Measurements from ENCODE around the gene TRERF1.
"Not testable (repeated sequence)": the region's sequence is repeated elsewhere in the genome, so short reads cannot be mapped to it uniquely, and the experiment has no call there.

The TRERF1 gene

GRCh38 chr6:42468273-42468672 lies 16.5 kb upstream of the TRERF1 start:
- ATAC-seq, result no peak
- no peak for TF ChIP-seq ISL1 (CRISPR knock-in tag; IDR thresholded peaks at IDR 0.05)
- TF ChIP-seq ZNF565 (CRISPR knock-in tag; conservative IDR thresholded peaks at IDR 0.05; ENCODE audit: low read depth), result no peak
- TF ChIP-seq OSR1 (CRISPR knock-in tag; IDR thresholded peaks at IDR 0.05), result no peak
- TF ChIP-seq POU6F1 (CRISPR knock-in tag; IDR thresholded peaks at IDR 0.05; ENCODE audit: borderline replicate concordance, low read depth), result no peak

GRCh38 chr6:42467651-42468050 lies 15.9 kb upstream of the TRERF1 start:
- TF ChIP-seq ZFP3 (CRISPR knock-in tag; IDR thresholded peaks at IDR 0.05), result no peak
- TF ChIP-seq POU6F1 (CRISPR knock-in tag; IDR thresholded peaks at IDR 0.05; ENCODE audit: borderline replicate concordance, low read depth), result no peak
- TF ChIP-seq ARNTL (CRISPR knock-in tag; IDR thresholded peaks at IDR 0.05; ENCODE audit: borderline replicate concordance, low read depth), result no peak
- TF ChIP-seq ZNF70 (CRISPR knock-in tag; IDR thresholded peaks at IDR 0.05), result no peak
- TF ChIP-seq ISL1 (CRISPR knock-in tag; IDR thresholded peaks at IDR 0.05), result no peak
- TF ChIP-seq TSHZ2 (CRISPR knock-in tag; IDR thresholded peaks at IDR 0.05), result no peak
- no peak for TF ChIP-seq ZNF565 (CRISPR knock-in tag; conservative IDR thresholded peaks at IDR 0.05; ENCODE audit: low read depth)
- TF ChIP-seq ZNF8 (CRISPR knock-in tag; IDR thresholded peaks at IDR 0.05), result no peak
- no peak for TF ChIP-seq PATZ1 (CRISPR knock-in tag; IDR thresholded peaks at IDR 0.05; ENCODE audit: borderline replicate concordance)
- TF ChIP-seq ZC3H10 (CRISPR knock-in tag; IDR thresholded peaks at IDR 0.05), result no peak
- no peak for TF ChIP-seq RARB (CRISPR knock-in tag; IDR thresholded peaks at IDR 0.05)
- no peak for TF ChIP-seq GLIS3 (CRISPR knock-in tag; IDR thresholded peaks at IDR 0.05)
- TF ChIP-seq CSDC2 (CRISPR knock-in tag; IDR thresholded peaks at IDR 0.05), result no peak
- no peak for TF ChIP-seq CSRNP3 (CRISPR knock-in tag; IDR thresholded peaks at IDR 0.05)
- no peak for TF ChIP-seq CREB5 (CRISPR knock-in tag; IDR thresholded peaks at IDR 0.05; ENCODE audit: low read depth)
- ATAC-seq, result no peak

- ATAC-seq, result not testable (repeated sequence)
These were observed 14.7 kb upstream of the TRERF1 start for GRCh38 chr6:42466470-42466869.

GRCh38 chr6:42462474-42462972 lies 10.8 kb upstream of the TRERF1 start:
- ATAC-seq, result no peak
- no peak for TF ChIP-seq GLIS3 (CRISPR knock-in tag; IDR thresholded peaks at IDR 0.05)
- TF ChIP-seq ZC3H10 (CRISPR knock-in tag; IDR thresholded peaks at IDR 0.05), result no peak
- no peak for TF ChIP-seq POU6F1 (CRISPR knock-in tag; IDR thresholded peaks at IDR 0.05; ENCODE audit: borderline replicate concordance, low read depth)
- no peak for TF ChIP-seq CSDC2 (CRISPR knock-in tag; IDR thresholded peaks at IDR 0.05)
- TF ChIP-seq ZNF565 (CRISPR knock-in tag; conservative IDR thresholded peaks at IDR 0.05; ENCODE audit: low read depth), result no peak
- TF ChIP-seq CSRNP3 (CRISPR knock-in tag; IDR thresholded peaks at IDR 0.05), result no peak
- no peak for TF ChIP-seq ZNF70 (CRISPR knock-in tag; IDR thresholded peaks at IDR 0.05)
- TF ChIP-seq BACH2 (CRISPR knock-in tag; IDR thresholded peaks at IDR 0.05; ENCODE audit: borderline replicate concordance), result no peak
- TF ChIP-seq TOX (CRISPR knock-in tag; IDR thresholded peaks at IDR 0.05; ENCODE audit: borderline replicate concordance), result no peak
- TF ChIP-seq TCF4 (CRISPR knock-in tag; IDR thresholded peaks at IDR 0.05; ENCODE audit: borderline replicate concordance), result no peak
- no peak for TF ChIP-seq ZNF8 (CRISPR knock-in tag; IDR thresholded peaks at IDR 0.05)
- TF ChIP-seq ISL1 (CRISPR knock-in tag; IDR thresholded peaks at IDR 0.05), result no peak
